ENCODE results near the gene ZSWIM8. TPM values are rescaled to one million over a fixed set of nuclear protein-coding genes. Genes with fewer than 3 reads are reported as not detected.
"Not testable (repeated sequence)": the region's sequence is repeated elsewhere in the genome, so short reads cannot be mapped to it uniquely, and the experiment has no call there.

The ZSWIM8 gene
- total and polyA plus RNA-seq, 2 donors (not counting 1 experiment from before 2014, with no cell fraction given) = 37.9 to 60.9 TPM

- Histone ChIP-seq H3K9me3 (ENCODE audit: control insufficient read depth, insufficient read depth, low read depth, low read length) (no peaks in the 10 kb centered on the region), H3K27ac (ENCODE audit: insufficient read depth, low read length) (no peak overlapping the region), H3K4me3 (replicated peaks in 1 of 4; ENCODE audit: control extremely low read depth in 1 of 4, insufficient read depth in 1 of 4, low read depth in 3 of 4, low read length in 4 of 4) (no peak overlapping the region), H3K4me1 (ENCODE audit: control insufficient read depth, extremely low read depth, insufficient read depth, low read length) (no peaks in the 10 kb centered on the region), H3K4me2 (ENCODE audit: extremely low read depth, insufficient read depth, low read length) (no peak overlapping the region), H3K36me3 (ENCODE audit: control insufficient read depth, insufficient read depth, low read length) (peaks cover 5% of the 10 kb centered on the region), H4K20me1 (ENCODE audit: control insufficient read depth, extremely low read depth, insufficient read depth, low read length) (no peaks in the 10 kb centered on the region), H3K79me2 (ENCODE audit: control insufficient read depth, insufficient read depth, low read length) (no peaks in the 10 kb centered on the region), H3K27me3 (ENCODE audit: control insufficient read depth, insufficient read depth, low read length) (no peaks in the 10 kb centered on the region), H3K9ac (ENCODE audit: insufficient read depth, low read length) (no peak overlapping the region), H2AFZ (ENCODE audit: low read length) (no peak overlapping the region)
- TF ChIP-seq EZH2 (IDR thresholded peaks at IDR 0.05; ENCODE audit: low read length, missing control alignments) (no peak), CTCF (conservative IDR thresholded peaks at IDR 0.05 in 1 of 2, IDR thresholded peaks at IDR 0.05 in 1 of 2; ENCODE audit: low read depth in 1 of 2, low read length in 2 of 2) (no peak)
- DNase-seq (ENCODE audit: low read depth in 2 of 2) = peak in 1 of 2 donors; percentile 28
Observed at GRCh38 chr10:73827346-73828089, 42.1 kb downstream of the ZSWIM8 start.

- no peak overlapping the region for H3K9ac ChIP-seq (ENCODE audit: insufficient read depth, low read length)
- H3K4me1 ChIP-seq (ENCODE audit: control insufficient read depth, extremely low read depth, insufficient read depth, low read length) = no peaks in the 10 kb centered on the region
- no peak overlapping the region for H3K4me3 ChIP-seq (replicated peaks in 1 of 4; ENCODE audit: control extremely low read depth in 1 of 4, insufficient read depth in 1 of 4, low read depth in 3 of 4, low read length in 4 of 4)
- no peak overlapping the region for H2AFZ ChIP-seq (ENCODE audit: low read length)
- H3K79me2 ChIP-seq (ENCODE audit: control insufficient read depth, insufficient read depth, low read length) = no peaks in the 10 kb centered on the region
- H4K20me1 ChIP-seq (ENCODE audit: control insufficient read depth, extremely low read depth, insufficient read depth, low read length) = no peaks in the 10 kb centered on the region
- H3K9me3 ChIP-seq (ENCODE audit: control insufficient read depth, insufficient read depth, low read depth, low read length) = no peaks in the 10 kb centered on the region
- no peaks in the 10 kb centered on the region for H3K27me3 ChIP-seq (ENCODE audit: control insufficient read depth, insufficient read depth, low read length)
- H3K27ac ChIP-seq (ENCODE audit: insufficient read depth, low read length) = no peak overlapping the region
- DNase-seq (ENCODE audit: low read depth in 2 of 2) = no peak
- H3K36me3 ChIP-seq (ENCODE audit: control insufficient read depth, insufficient read depth, low read length) = peaks cover 5% of the 10 kb centered on the region
- H3K4me2 ChIP-seq (ENCODE audit: extremely low read depth, insufficient read depth, low read length) = no peak overlapping the region
- TF ChIP-seq CTCF (conservative IDR thresholded peaks at IDR 0.05 in 1 of 2, IDR thresholded peaks at IDR 0.05 in 1 of 2; ENCODE audit: low read depth in 1 of 2, low read length in 2 of 2) (no peak), EZH2 (IDR thresholded peaks at IDR 0.05; ENCODE audit: low read length, missing control alignments) (no peak)
Observed at GRCh38 chr10:73828161-73828560, 42.8 kb downstream of the ZSWIM8 start.

- H3K4me1 ChIP-seq (ENCODE audit: control insufficient read depth, extremely low read depth, insufficient read depth, low read length); H3K9ac ChIP-seq (ENCODE audit: insufficient read depth, low read length): not testable (repeated sequence)
Observed at GRCh38 chr10:73829090-73829489, 43.7 kb downstream of the ZSWIM8 start.

More at GRCh38 chr10:73829090-73829489, 43.7 kb downstream of the ZSWIM8 start:
- H4K20me1 ChIP-seq (ENCODE audit: control insufficient read depth, extremely low read depth, insufficient read depth, low read length); H3K27ac ChIP-seq (ENCODE audit: insufficient read depth, low read length); H3K4me2 ChIP-seq (ENCODE audit: extremely low read depth, insufficient read depth, low read length); DNase-seq (ENCODE audit: low read depth in 2 of 2); H3K27me3 ChIP-seq (ENCODE audit: control insufficient read depth, insufficient read depth, low read length); H3K9me3 ChIP-seq (ENCODE audit: control insufficient read depth, insufficient read depth, low read depth, low read length); H3K36me3 ChIP-seq (ENCODE audit: control insufficient read depth, insufficient read depth, low read length); H3K4me3 ChIP-seq (replicated peaks in 1 of 4; ENCODE audit: control extremely low read depth in 1 of 4, insufficient read depth in 1 of 4, low read depth in 3 of 4, low read length in 4 of 4); H3K79me2 ChIP-seq (ENCODE audit: control insufficient read depth, insufficient read depth, low read length); H2AFZ ChIP-seq (ENCODE audit: low read length): not testable (repeated sequence)
